ENCODE data around the gene ESYT2. TPM values are rescaled to one million over a fixed set of nuclear protein-coding genes. Genes with fewer than 3 reads are reported as not detected.

ESYT2 gene
- total and polyA plus RNA-seq, 4 donors: 16.4 to 83.0 (median 58.0) TPM

DNA sequence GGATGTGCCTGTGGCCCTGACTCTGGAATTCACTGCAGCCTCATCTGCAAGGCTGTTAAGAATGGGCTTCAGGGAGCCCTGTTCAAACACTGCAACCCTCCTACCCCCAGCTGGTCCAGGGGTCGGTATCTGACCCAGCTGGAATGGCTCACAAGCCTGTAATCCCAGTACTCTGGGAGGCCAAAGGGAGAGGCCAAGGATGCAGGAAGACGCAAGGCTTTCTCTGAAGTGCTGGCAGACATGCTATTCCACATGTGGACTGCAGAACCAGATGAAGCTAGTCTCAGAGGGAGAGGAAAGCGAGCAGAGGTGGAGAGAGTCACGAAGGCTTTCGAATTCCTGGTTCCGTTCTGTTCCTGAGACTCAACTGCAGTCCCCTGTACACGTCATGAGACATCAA, 45.0 kb downstream of the ESYT2 start:
- no peak for ATAC-seq (ENCODE audit: insufficient read depth, low FRiP score)
- TF ChIP-seq, protein P1, sequence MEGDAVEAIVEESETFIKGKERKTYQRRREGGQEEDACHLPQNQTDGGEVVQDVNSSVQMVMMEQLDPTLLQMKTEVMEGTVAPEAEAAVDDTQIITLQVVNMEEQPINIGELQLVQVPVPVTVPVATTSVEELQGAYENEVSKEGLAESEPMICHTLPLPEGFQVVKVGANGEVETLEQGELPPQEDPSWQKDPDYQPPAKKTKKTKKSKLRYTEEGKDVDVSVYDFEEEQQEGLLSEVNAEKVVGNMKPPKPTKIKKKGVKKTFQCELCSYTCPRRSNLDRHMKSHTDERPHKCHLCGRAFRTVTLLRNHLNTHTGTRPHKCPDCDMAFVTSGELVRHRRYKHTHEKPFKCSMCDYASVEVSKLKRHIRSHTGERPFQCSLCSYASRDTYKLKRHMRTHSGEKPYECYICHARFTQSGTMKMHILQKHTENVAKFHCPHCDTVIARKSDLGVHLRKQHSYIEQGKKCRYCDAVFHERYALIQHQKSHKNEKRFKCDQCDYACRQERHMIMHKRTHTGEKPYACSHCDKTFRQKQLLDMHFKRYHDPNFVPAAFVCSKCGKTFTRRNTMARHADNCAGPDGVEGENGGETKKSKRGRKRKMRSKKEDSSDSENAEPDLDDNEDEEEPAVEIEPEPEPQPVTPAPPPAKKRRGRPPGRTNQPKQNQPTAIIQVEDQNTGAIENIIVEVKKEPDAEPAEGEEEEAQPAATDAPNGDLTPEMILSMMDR (IDR thresholded peaks at IDR 0.05; ENCODE audit: control extremely low read depth, extremely low read depth): no peak
- WGBS, 2 donors: 92% methylated on average over 7 of the region's 7 CpGs
- no peak overlapping the region for H3K9ac ChIP-seq (ENCODE audit: insufficient read depth in 1 of 2, low read length in 2 of 2)
- peaks cover 0 to 2% (median 0%) of the 10 kb centered on the region in 4 donors for H3K9me3 ChIP-seq (ENCODE audit: control insufficient read depth in 4 of 4, insufficient read depth in 3 of 4, low read length in 3 of 4)
- DNase-seq: no peak
- peaks cover 0 to 11% (median 0%) of the 10 kb centered on the region in 5 donors for H3K4me1 ChIP-seq (ENCODE audit: control insufficient read depth in 5 of 5, insufficient read depth in 5 of 5, low read length in 5 of 5)
- no peak overlapping the region for H3K27ac ChIP-seq (ENCODE audit: low read depth in 1 of 2, low read length in 1 of 2)
- H3K36me3 ChIP-seq (ENCODE audit: control insufficient read depth in 4 of 4, insufficient read depth in 4 of 4, low read length in 4 of 4): peaks cover 2 to 32% (median 24%) of the 10 kb centered on the region in 4 donors
- H3K4me3 ChIP-seq: no peak overlapping the region
- H3K27me3 ChIP-seq (ENCODE audit: control insufficient read depth in 3 of 3, insufficient read depth in 3 of 3, low read length in 2 of 3): no peaks in the 10 kb centered on the region

- DNase-seq: no peak
- Histone ChIP-seq H3K9me3 (ENCODE audit: control insufficient read depth in 4 of 4, insufficient read depth in 3 of 4, low read length in 3 of 4) (peaks cover 0 to 2% (median 0%) of the 10 kb centered on the region in 4 donors), H3K27ac (ENCODE audit: low read depth in 1 of 2, low read length in 1 of 2) (peak overlapping the region; percentile 36 to 41), H3K36me3 (ENCODE audit: control insufficient read depth in 4 of 4, insufficient read depth in 4 of 4, low read length in 4 of 4) (peaks cover 0 to 32% (median 20%) of the 10 kb centered on the region in 4 donors), H3K9ac (ENCODE audit: insufficient read depth in 1 of 2, low read length in 2 of 2) (no peak overlapping the region), H3K4me1 (ENCODE audit: control insufficient read depth in 5 of 5, insufficient read depth in 5 of 5, low read length in 5 of 5) (peaks cover 0 to 13% (median 0%) of the 10 kb centered on the region in 5 donors), H3K27me3 (ENCODE audit: control insufficient read depth in 3 of 3, insufficient read depth in 3 of 3, low read length in 2 of 3) (no peaks in the 10 kb centered on the region), H3K4me3 (no peak overlapping the region)
- WGBS, 2 donors: 62 to 63% methylated on average over 8 of the region's 8 CpGs
- ATAC-seq (ENCODE audit: insufficient read depth, low FRiP score): no peak
- TF ChIP-seq, protein P1 (IDR thresholded peaks at IDR 0.05; ENCODE audit: control extremely low read depth, extremely low read depth): no peak
These were observed 45.7 kb downstream of the ESYT2 start for GRCh38 chr7:158783595-158783994.

- TF ChIP-seq, protein P1 (IDR thresholded peaks at IDR 0.05; ENCODE audit: control extremely low read depth, extremely low read depth): no peak
- Histone ChIP-seq H3K27ac (ENCODE audit: low read depth in 1 of 2, low read length in 1 of 2) (peak overlapping the region; percentile 36 to 74), H3K4me3 (no peak overlapping the region), H3K9ac (ENCODE audit: insufficient read depth in 1 of 2, low read length in 2 of 2) (no peak overlapping the region), H3K27me3 (ENCODE audit: control insufficient read depth in 3 of 3, insufficient read depth in 3 of 3, low read length in 2 of 3) (no peaks in the 10 kb centered on the region), H3K9me3 (ENCODE audit: control insufficient read depth in 4 of 4, insufficient read depth in 3 of 4, low read length in 3 of 4) (peaks cover 0 to 2% (median 0%) of the 10 kb centered on the region in 4 donors), H3K36me3 (ENCODE audit: control insufficient read depth in 4 of 4, insufficient read depth in 4 of 4, low read length in 4 of 4) (peaks cover 0 to 32% (median 20%) of the 10 kb centered on the region in 4 donors), H3K4me1 (ENCODE audit: control insufficient read depth in 5 of 5, insufficient read depth in 5 of 5, low read length in 5 of 5) (peaks cover 0 to 13% (median 0%) of the 10 kb centered on the region in 5 donors)
- WGBS, 2 donors: 56 to 69% methylated on average over 20 of the region's 20 CpGs
- DNase-seq (peak; percentile 29 to 47 (median 34)), ATAC-seq (ENCODE audit: insufficient read depth, low FRiP score) (peak; percentile 28)
These were observed 46.4 kb downstream of the ESYT2 start for GRCh38 chr7:158782761-158783401.

Measured in lung (tissue), 12 donors.